ENCODE measurements around the gene MYPN.

Gene MYPN

DNA sequence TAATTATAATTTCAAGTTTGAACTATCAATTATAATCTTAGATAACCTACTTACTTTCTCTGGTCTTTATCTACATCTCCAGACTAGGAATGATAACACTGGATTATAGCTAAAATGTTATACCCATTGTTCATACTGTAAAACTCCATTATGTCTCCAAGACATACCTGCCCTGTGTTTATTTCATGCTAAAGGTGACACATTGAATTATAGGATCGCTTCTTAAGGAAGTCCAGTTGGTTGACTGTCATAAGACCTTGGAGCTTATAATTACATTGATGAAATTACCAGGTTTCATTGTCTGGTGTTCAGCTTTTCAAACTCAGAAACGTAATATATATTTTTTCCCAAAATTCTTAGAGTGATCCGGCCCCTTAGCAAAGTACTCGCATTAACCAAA, 18.7 kb upstream of the MYPN start:
- Histone ChIP-seq H2BK15ac (ENCODE audit: low read depth, poor library complexity, severe bottlenecking) (no peak overlapping the region), H2AK5ac (ENCODE audit: low read length, severe bottlenecking) (no peak overlapping the region), H2AFZ (ENCODE audit: low read depth, low read length) (no peak overlapping the region), H3K9me3 (ENCODE audit: control insufficient read depth, low read length) (no peaks in the 10 kb centered on the region), H3K79me1 (replicated peaks; ENCODE audit: low read length, poor library complexity, severe bottlenecking) (no peaks in the 10 kb centered on the region), H3K4me3 (ENCODE audit: insufficient read depth in 1 of 2, low read depth in 1 of 2, low read length in 2 of 2) (no peak overlapping the region), H3K4ac (ENCODE audit: low read depth in 1 of 2, low read length in 2 of 2) (no peak overlapping the region), H3K14ac (ENCODE audit: low read length in 2 of 2) (no peak overlapping the region), H3K23ac (ENCODE audit: low read length in 2 of 2) (no peak overlapping the region), H3K4me2 (ENCODE audit: low read length, poor library complexity, severe bottlenecking) (no peak overlapping the region), H3K18ac (ENCODE audit: low read depth in 1 of 2, low read length in 2 of 2) (no peak overlapping the region), H2BK5ac (ENCODE audit: low read depth, low read length, poor library complexity, severe bottlenecking) (no peak overlapping the region), H4K8ac (ENCODE audit: low read length) (no peak overlapping the region), H3K4me1 (ENCODE audit: control insufficient read depth, insufficient read depth, low read depth, low read length) (peaks cover 6% of the 10 kb centered on the region), H3K9ac (ENCODE audit: low read length) (no peak overlapping the region), H4K91ac (ENCODE audit: low read length) (no peak overlapping the region), H2BK120ac (ENCODE audit: low read depth, low read length) (no peak overlapping the region), H2BK12ac (ENCODE audit: low read length in 2 of 2) (no peak overlapping the region), H3K36me3 (ENCODE audit: control insufficient read depth in 1 of 2, insufficient read depth in 2 of 2, low read depth in 1 of 2, low read length in 2 of 2) (no peaks in the 10 kb centered on the region), H3K27ac (ENCODE audit: low read length, poor library complexity, severe bottlenecking) (no peak overlapping the region), H3K27me3 (ENCODE audit: control insufficient read depth in 1 of 2, insufficient read depth in 1 of 2, low read length in 2 of 2) (no peaks in the 10 kb centered on the region)
- 97% methylated on average over 3 of the region's 4 CpGs for WGBS
- DNase-seq: no peak

DNA sequence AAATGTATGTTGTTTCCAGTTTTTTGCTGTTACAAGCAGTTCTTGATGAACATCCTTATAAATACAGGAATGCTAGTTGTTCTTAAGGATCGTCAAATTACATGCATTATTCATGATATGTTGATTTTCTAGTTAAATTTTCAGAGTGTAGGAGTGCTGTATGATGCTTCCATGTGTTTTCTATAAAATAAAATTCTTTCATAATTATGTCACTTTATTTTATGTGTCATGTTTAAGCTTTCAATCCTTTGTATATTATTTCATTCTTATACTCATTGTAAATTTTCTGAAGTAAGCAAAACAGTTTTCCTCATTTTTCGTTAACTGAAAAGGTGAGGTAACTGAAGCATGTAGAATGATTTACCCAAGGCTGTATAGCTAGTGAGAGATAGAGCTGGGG, 16.8 kb upstream of the MYPN start:
- H3K14ac ChIP-seq (ENCODE audit: low read length in 2 of 2): no peak overlapping the region
- H3K18ac ChIP-seq (ENCODE audit: low read depth in 1 of 2, low read length in 2 of 2): no peak overlapping the region
- no peak overlapping the region for H3K4me3 ChIP-seq (ENCODE audit: insufficient read depth in 1 of 2, low read depth in 1 of 2, low read length in 2 of 2)
- no peak overlapping the region for H2AFZ ChIP-seq (ENCODE audit: low read depth, low read length)
- H3K27ac ChIP-seq (ENCODE audit: low read length, poor library complexity, severe bottlenecking): no peak overlapping the region
- peaks cover 4% of the 10 kb centered on the region for H3K4me1 ChIP-seq (ENCODE audit: control insufficient read depth, insufficient read depth, low read depth, low read length)
- no peak overlapping the region for H2BK15ac ChIP-seq (ENCODE audit: low read depth, poor library complexity, severe bottlenecking)
- H2BK12ac ChIP-seq (ENCODE audit: low read length in 2 of 2): no peak overlapping the region
- no peaks in the 10 kb centered on the region for H3K79me1 ChIP-seq (replicated peaks; ENCODE audit: low read length, poor library complexity, severe bottlenecking)
- H3K9ac ChIP-seq (ENCODE audit: low read length): no peak overlapping the region
- H3K36me3 ChIP-seq (ENCODE audit: control insufficient read depth in 1 of 2, insufficient read depth in 2 of 2, low read depth in 1 of 2, low read length in 2 of 2): no peaks in the 10 kb centered on the region
- 94% methylated on average over 1 of the region's 2 CpGs for WGBS
- H2AK5ac ChIP-seq (ENCODE audit: low read length, severe bottlenecking): peak overlapping the region; percentile 70
- no peak overlapping the region for H3K4me2 ChIP-seq (ENCODE audit: low read length, poor library complexity, severe bottlenecking)
- H3K27me3 ChIP-seq (ENCODE audit: control insufficient read depth in 1 of 2, insufficient read depth in 1 of 2, low read length in 2 of 2): no peaks in the 10 kb centered on the region
- no peak overlapping the region for H2BK120ac ChIP-seq (ENCODE audit: low read depth, low read length)
- no peak overlapping the region for H3K23ac ChIP-seq (ENCODE audit: low read length in 2 of 2)
- no peak overlapping the region for H4K91ac ChIP-seq (ENCODE audit: low read length)
- H3K4ac ChIP-seq (ENCODE audit: low read depth in 1 of 2, low read length in 2 of 2): no peak overlapping the region
- DNase-seq: no peak
- no peak overlapping the region for H4K8ac ChIP-seq (ENCODE audit: low read length)
- H3K9me3 ChIP-seq (ENCODE audit: control insufficient read depth, low read length): no peaks in the 10 kb centered on the region
- no peak overlapping the region for H2BK5ac ChIP-seq (ENCODE audit: low read depth, low read length, poor library complexity, severe bottlenecking)

DNA sequence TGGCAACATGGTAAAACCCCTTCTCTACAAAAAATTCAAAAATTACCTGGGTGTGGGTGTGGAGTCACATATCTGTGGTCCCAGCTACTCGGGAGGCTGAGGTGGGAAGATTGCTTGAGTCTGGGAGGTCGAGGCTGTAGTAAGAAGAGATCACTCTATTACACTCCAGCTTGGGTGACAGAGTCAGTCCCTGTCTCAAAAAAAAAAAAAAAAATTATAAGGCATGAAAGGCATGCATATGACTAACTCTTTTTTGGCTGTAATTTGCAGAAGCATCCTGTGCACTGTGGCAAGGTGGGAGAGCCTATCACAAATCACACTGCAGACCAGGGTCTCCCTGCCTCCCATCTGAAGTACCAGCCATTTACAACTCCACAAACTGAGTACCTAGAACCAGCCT, 14.1 kb upstream of the MYPN start:
- H3K9ac ChIP-seq (ENCODE audit: low read length): no peak overlapping the region

DNA sequence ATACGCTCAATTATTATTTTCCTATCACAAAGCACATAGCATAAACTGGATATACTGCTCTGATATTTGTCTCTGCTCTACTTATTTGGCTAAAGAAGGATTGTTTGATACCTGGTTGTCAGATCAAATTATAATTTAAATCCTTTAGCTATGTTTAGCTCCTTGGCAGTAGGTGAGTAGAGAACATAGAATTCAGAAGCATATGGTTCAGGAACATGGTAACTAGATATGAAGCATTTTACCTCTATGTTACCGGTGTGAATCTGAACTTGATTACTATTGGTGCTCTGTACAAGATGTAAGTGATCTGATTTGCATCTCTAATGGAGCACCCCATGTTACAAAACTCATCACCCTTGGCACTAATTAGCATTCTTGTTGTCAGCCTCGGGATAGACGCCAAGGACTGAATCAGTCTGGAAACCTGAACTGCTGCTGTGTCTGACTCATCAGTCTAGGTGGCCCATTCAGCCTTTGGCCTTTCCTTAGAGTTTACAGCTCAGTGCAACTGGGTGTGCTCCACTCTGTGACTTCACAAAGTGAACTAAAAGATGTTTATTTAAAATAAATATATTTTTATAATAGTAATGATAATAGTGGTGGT, 12.3 kb upstream of the MYPN start:
- H2BK5ac ChIP-seq (ENCODE audit: low read depth, low read length, poor library complexity, severe bottlenecking): no peak overlapping the region
- no peak overlapping the region for H3K9ac ChIP-seq (ENCODE audit: low read length)
- H3K4me3 ChIP-seq (ENCODE audit: insufficient read depth in 1 of 2, low read depth in 1 of 2, low read length in 2 of 2): no peak overlapping the region
- H2AK5ac ChIP-seq (ENCODE audit: low read length, severe bottlenecking): no peak overlapping the region
- H3K79me1 ChIP-seq (replicated peaks; ENCODE audit: low read length, poor library complexity, severe bottlenecking): no peaks in the 10 kb centered on the region
- no peaks in the 10 kb centered on the region for H3K9me3 ChIP-seq (ENCODE audit: control insufficient read depth, low read length)
- H3K4me2 ChIP-seq (ENCODE audit: low read length, poor library complexity, severe bottlenecking): no peak overlapping the region
- WGBS: 22% methylated on average over 3 of the region's 4 CpGs
- H3K36me3 ChIP-seq (ENCODE audit: control insufficient read depth in 1 of 2, insufficient read depth in 2 of 2, low read depth in 1 of 2, low read length in 2 of 2): no peaks in the 10 kb centered on the region
- H3K4me1 ChIP-seq (ENCODE audit: control insufficient read depth, insufficient read depth, low read depth, low read length): peaks cover 4% of the 10 kb centered on the region
- H3K18ac ChIP-seq (ENCODE audit: low read depth in 1 of 2, low read length in 2 of 2): no peak overlapping the region
- no peak overlapping the region for H2AFZ ChIP-seq (ENCODE audit: low read depth, low read length)
- H3K14ac ChIP-seq (ENCODE audit: low read length in 2 of 2): no peak overlapping the region
- H4K91ac ChIP-seq (ENCODE audit: low read length): no peak overlapping the region
- H3K4ac ChIP-seq (ENCODE audit: low read depth in 1 of 2, low read length in 2 of 2): no peak overlapping the region
- H3K27ac ChIP-seq (ENCODE audit: low read length, poor library complexity, severe bottlenecking): peak overlapping the region; percentile 59
- no peak overlapping the region for H4K8ac ChIP-seq (ENCODE audit: low read length)
- no peak overlapping the region for H2BK15ac ChIP-seq (ENCODE audit: low read depth, poor library complexity, severe bottlenecking)
- H3K23ac ChIP-seq (ENCODE audit: low read length in 2 of 2): no peak overlapping the region
- H2BK120ac ChIP-seq (ENCODE audit: low read depth, low read length): no peak overlapping the region
- no peak overlapping the region for H2BK12ac ChIP-seq (ENCODE audit: low read length in 2 of 2)
- DNase-seq: peak; percentile 81
- H3K27me3 ChIP-seq (ENCODE audit: control insufficient read depth in 1 of 2, insufficient read depth in 1 of 2, low read length in 2 of 2): no peaks in the 10 kb centered on the region

More for the DNA sequence above, 14.1 kb upstream of the MYPN start:
- H3K79me1 ChIP-seq (replicated peaks; ENCODE audit: low read length, poor library complexity, severe bottlenecking): no peaks in the 10 kb centered on the region
- no peak overlapping the region for H4K8ac ChIP-seq (ENCODE audit: low read length)
- H3K14ac ChIP-seq (ENCODE audit: low read length in 2 of 2): no peak overlapping the region
- no CpG with 5 or more reads among the region's 2 CpGs for WGBS
- no peak for DNase-seq
- H3K4me3 ChIP-seq (ENCODE audit: insufficient read depth in 1 of 2, low read depth in 1 of 2, low read length in 2 of 2): no peak overlapping the region
- H3K36me3 ChIP-seq (ENCODE audit: control insufficient read depth in 1 of 2, insufficient read depth in 2 of 2, low read depth in 1 of 2, low read length in 2 of 2): no peaks in the 10 kb centered on the region
- H3K4ac ChIP-seq (ENCODE audit: low read depth in 1 of 2, low read length in 2 of 2): peak overlapping the region in 1 of 2 experiments; percentile 15
- H2BK15ac ChIP-seq (ENCODE audit: low read depth, poor library complexity, severe bottlenecking): no peak overlapping the region
- H2BK5ac ChIP-seq (ENCODE audit: low read depth, low read length, poor library complexity, severe bottlenecking): no peak overlapping the region
- no peaks in the 10 kb centered on the region for H3K27me3 ChIP-seq (ENCODE audit: control insufficient read depth in 1 of 2, insufficient read depth in 1 of 2, low read length in 2 of 2)
- no peak overlapping the region for H2BK120ac ChIP-seq (ENCODE audit: low read depth, low read length)
- H3K27ac ChIP-seq (ENCODE audit: low read length, poor library complexity, severe bottlenecking): peak overlapping the region; percentile 37
- H3K18ac ChIP-seq (ENCODE audit: low read depth in 1 of 2, low read length in 2 of 2): no peak overlapping the region
- H3K4me1 ChIP-seq (ENCODE audit: control insufficient read depth, insufficient read depth, low read depth, low read length): peaks cover 3% of the 10 kb centered on the region
- H4K91ac ChIP-seq (ENCODE audit: low read length): no peak overlapping the region
- no peak overlapping the region for H2AFZ ChIP-seq (ENCODE audit: low read depth, low read length)
- H3K4me2 ChIP-seq (ENCODE audit: low read length, poor library complexity, severe bottlenecking): no peak overlapping the region
- peak overlapping the region; percentile 20 for H2AK5ac ChIP-seq (ENCODE audit: low read length, severe bottlenecking)
- no peak overlapping the region for H2BK12ac ChIP-seq (ENCODE audit: low read length in 2 of 2)
- no peaks in the 10 kb centered on the region for H3K9me3 ChIP-seq (ENCODE audit: control insufficient read depth, low read length)
- H3K23ac ChIP-seq (ENCODE audit: low read length in 2 of 2): no peak overlapping the region
